H1 (cell line): ENCODE measurements around the gene TRMT44. TPM values are rescaled to one million over a fixed set of nuclear protein-coding genes. Genes with fewer than 3 reads are reported as not detected.

ENCODE experiments used
- CTCF ChIA-PET: fragments of 300-600 bp; sonication (Branson Sonifier 250); formaldehyde crosslinking; loops from one replicate; lab custom pipeline; 2021; ENCODE audit not compliant: partially characterized antibody; lab: Charles Lee
- POLR2A ChIA-PET: fragments of 300-600 bp; sonication (Branson Sonifier 250); formaldehyde crosslinking; loops from one replicate; lab custom pipeline; 2021; ENCODE audit warnings: inconsistent platforms; ENCODE audit not compliant: partially characterized antibody; lab: Charles Lee
- DNase-seq, 2 experiments: peaks; one replicate each; pipeline versions ENCODE4 v3.0.0 to v3.0.0-alpha.2; 2010 to 2022; ENCODE audit warnings: low spot score in 2 of 2, low read depth in 1 of 2, mixed read lengths in 1 of 2
- FAIRE-seq: peaks from 2 replicates; lab custom pipeline; 2011; peaks lifted over from hg19 to GRCh38; lab: Jason Lieb, UNC
- H2AFZ ChIP-seq: 2 replicates; pipeline ENCODE4 v1.8.1; 2012; ENCODE audit warnings: low read length, inconsistent platforms
- H2AK5ac ChIP-seq: 2 replicates; pipeline ENCODE4 v1.6.1; 2013; ENCODE audit warnings: low read depth, low read length
- H2BK120ac ChIP-seq: replicated peaks from 2 replicates; pipeline ENCODE3; 2013; ENCODE audit warnings: low read depth, low read length, inconsistent platforms
- H2BK12ac ChIP-seq: 2 replicates; pipeline ENCODE4 v1.6.1; 2013; ENCODE audit warnings: low read depth, low read length
- H2BK15ac ChIP-seq: 2 replicates; pipeline ENCODE4 v1.6.1; 2013; ENCODE audit warnings: low read length
- H2BK20ac ChIP-seq: 2 replicates; pipeline ENCODE4 v1.6.1; 2013; ENCODE audit warnings: low read length
- H2BK5ac ChIP-seq: 2 replicates; pipeline ENCODE4 v1.6.1; 2013; ENCODE audit warnings: low read depth, low read length
- H3K14ac ChIP-seq: 2 replicates; pipeline ENCODE4 v1.6.1; 2013; ENCODE audit warnings: inconsistent platforms; ENCODE audit not compliant: insufficient read length
- H3K18ac ChIP-seq: 2 replicates; pipeline ENCODE4 v1.6.1; 2013; ENCODE audit warnings: low read length; ENCODE audit errors: extremely low read depth
- H3K23ac ChIP-seq: 2 replicates; pipeline ENCODE4 v1.6.1; 2013; ENCODE audit warnings: inconsistent platforms; ENCODE audit not compliant: insufficient read length
- H3K23me2 ChIP-seq: 2 replicates; pipeline ENCODE4 v1.6.1; 2013; ENCODE audit warnings: low read depth, low read length
- H3K27ac ChIP-seq: 2 replicates; pipeline ENCODE4 v1.6.1; 2011; ENCODE audit warnings: low read depth, low read length, inconsistent platforms
- H3K27me3 ChIP-seq, 4 experiments: replicated peaks in 1 of 4; 1 replicate in 1 of 4; 2 replicates in 3 of 4; pipeline versions ENCODE4 v1.6.1 to v1.8.1; 2011 to 2013; ENCODE audit warnings: low read length in 3 of 4, mild to moderate bottlenecking in 3 of 4, inconsistent platforms in 2 of 4, mixed read lengths in 2 of 4, moderate library complexity in 1 of 4; ENCODE audit not compliant: control insufficient read depth in 3 of 4, insufficient read depth in 3 of 4; ENCODE audit errors: extremely low read depth in 1 of 4
- H3K36me3 ChIP-seq, 4 experiments: 2 replicates each; pipeline versions ENCODE4 v1.6.1 to v1.8.1; 2011 to 2013; ENCODE audit warnings: mild to moderate bottlenecking in 4 of 4, low read length in 3 of 4, moderate library complexity in 2 of 4, control low read depth in 1 of 4, inconsistent platforms in 1 of 4; ENCODE audit not compliant: insufficient read depth in 4 of 4, control insufficient read depth in 2 of 4
- H3K4ac ChIP-seq: replicated peaks from 2 replicates; pipeline ENCODE3; 2013; ENCODE audit warnings: low read length, low read depth, mixed read lengths, inconsistent platforms; ENCODE audit not compliant: insufficient read length
- H3K4me1 ChIP-seq, 4 experiments: replicated peaks in 1 of 4; 1 replicate in 1 of 4; 2 replicates in 3 of 4; pipeline versions ENCODE4 v1.6.1 to v1.8.1; 2011 to 2013; ENCODE audit warnings: low read length in 3 of 4, inconsistent platforms in 2 of 4, mixed read lengths in 1 of 4; ENCODE audit not compliant: insufficient read depth in 4 of 4, control insufficient read depth in 3 of 4
- H3K4me2 ChIP-seq, 2 experiments: 2 replicates each; pipeline versions ENCODE4 v1.6.1 to v1.8.1; 2011 to 2013; ENCODE audit warnings: low read depth in 2 of 2, low read length in 2 of 2, control low read depth in 1 of 2, inconsistent platforms in 1 of 2, mild to moderate bottlenecking in 1 of 2; ENCODE audit not compliant: insufficient read depth in 1 of 2
- H3K4me3 ChIP-seq, 4 experiments: fragments of 200-600, 300-600 bp in 1 of 4; sonication (generic), shearing (Covaris generic), sonication (Bioruptor Twin) in 1 of 4; 2 replicates each; pipeline versions ENCODE4 v1.5.1 to v1.8.1; 2011 to 2016; ENCODE audit warnings: low read length in 4 of 4, low read depth in 3 of 4, control low read depth in 2 of 4, inconsistent platforms in 2 of 4, mild to moderate bottlenecking in 2 of 4, mixed read lengths in 1 of 4, moderate library complexity in 1 of 4; ENCODE audit not compliant: insufficient read depth in 2 of 4; ENCODE audit errors: extremely low read depth in 1 of 4
- H3K56ac ChIP-seq: replicated peaks from 2 replicates; pipeline ENCODE3; 2013; ENCODE audit warnings: low read depth, mild to moderate bottlenecking, mixed read lengths, low read length, inconsistent platforms; ENCODE audit not compliant: insufficient read length
- H3K79me1 ChIP-seq: 2 replicates; pipeline ENCODE4 v1.6.1; 2013; ENCODE audit warnings: low read depth, low read length, control low read depth
- H3K79me2 ChIP-seq, 2 experiments: 2 replicates each; pipeline versions ENCODE4 v1.6.1 to v1.8.1; 2012 to 2013; ENCODE audit warnings: low read length in 2 of 2, mild to moderate bottlenecking in 2 of 2, inconsistent platforms in 1 of 2; ENCODE audit not compliant: insufficient read depth in 2 of 2, control insufficient read depth in 1 of 2
- H3K9ac ChIP-seq, 4 experiments: replicated peaks in 1 of 4; 1 replicate in 1 of 4; 2 replicates in 3 of 4; pipeline versions ENCODE4 v1.6.1 to v1.8.1; 2011 to 2013; ENCODE audit warnings: low read depth in 3 of 4, low read length in 3 of 4, control low read depth in 2 of 4, mild to moderate bottlenecking in 2 of 4, moderate library complexity in 2 of 4, inconsistent platforms in 1 of 4; ENCODE audit errors: extremely low read depth in 1 of 4
- H3K9me3 ChIP-seq, 2 experiments: 2 replicates each; pipeline versions ENCODE4 v1.6.1 to v1.8.1; 2012 to 2013; ENCODE audit warnings: mild to moderate bottlenecking in 2 of 2, moderate library complexity in 2 of 2, control low read depth in 1 of 2, inconsistent platforms in 1 of 2, low read depth in 1 of 2, low read length in 1 of 2, mixed read lengths in 1 of 2; ENCODE audit not compliant: insufficient read depth in 2 of 2
- H4K20me1 ChIP-seq, 2 experiments: replicated peaks in 1 of 2; 2 replicates each; pipeline versions ENCODE3 to v1.8.1; 2011 to 2013; ENCODE audit warnings: inconsistent platforms in 2 of 2, low read length in 2 of 2, mild to moderate bottlenecking in 1 of 2; ENCODE audit not compliant: insufficient read depth in 2 of 2, control insufficient read depth in 1 of 2
- H4K5ac ChIP-seq: 2 replicates; pipeline ENCODE4 v1.6.1; 2013; ENCODE audit warnings: low read length, low read depth, mixed read lengths, inconsistent platforms; ENCODE audit not compliant: insufficient read length
- H4K8ac ChIP-seq: 2 replicates; pipeline ENCODE4 v1.8.0; 2013; ENCODE audit warnings: mild to moderate bottlenecking, moderate library complexity, low read length, inconsistent platforms; ENCODE audit not compliant: insufficient read depth; ENCODE audit errors: extremely low read depth
- H4K91ac ChIP-seq: replicated peaks from 2 replicates; pipeline ENCODE3; 2013; ENCODE audit warnings: low read length, mixed read lengths, inconsistent platforms; ENCODE audit not compliant: insufficient read length
- NANOG ChIP-seq: IDR thresholded peaks from 2 replicates; pipeline ENCODE4 v1.6.1; 2011; ENCODE audit warnings: low read length, low read depth, mild to moderate bottlenecking, inconsistent platforms; ENCODE audit not compliant: insufficient read depth, poor library complexity, severe bottlenecking
- SUZ12 ChIP-seq: fragments of 200-600 bp; sonication (generic); IDR thresholded peaks from 2 replicates; pipeline ENCODE4 v1.6.1; 2012; ENCODE audit warnings: mild to moderate bottlenecking, inconsistent platforms, low read length, moderate library complexity, mixed read lengths
- TAF7 ChIP-seq: optimal IDR thresholded peaks from 2 replicates; pipeline ENCODE3; 2011; ENCODE audit warnings: low read depth, mild to moderate bottlenecking, inconsistent platforms, low read length, moderate library complexity, borderline replicate concordance
- ZNF274 ChIP-seq: IDR thresholded peaks from 2 replicates; pipeline ENCODE4 v1.7.0; 2012; ENCODE audit warnings: low read length, borderline replicate concordance; ENCODE audit errors: extremely low read depth
- WGBS, 2 experiments: shearing (Covaris generic) in 1 of 2; methylation state at CpG; one replicate each; pipeline versions ENCODE4 v1.1.6 to v1.1.7; 2013 to 2015; ENCODE audit warnings: low lambda C conversion rate in 2 of 2, mixed read lengths in 2 of 2, inconsistent platforms in 1 of 2, low coverage in 1 of 2, missing lambda C conversion rate in 1 of 2; ENCODE audit not compliant: insufficient replicate concordance in 2 of 2, insufficient coverage in 1 of 2, insufficient read length in 1 of 2; ENCODE audit errors: extremely low coverage in 1 of 2, missing lambda C conversion rate in 1 of 2; 5-methylcytosine and 5-hydroxymethylcytosine counted together
- polyA plus RNA-seq, 7 experiments: library from polyadenylated mRNA; depleted of rRNA in 3 of 7; stranded (reverse) in 5 of 7; unstranded in 2 of 7; fragments of >200 nt in 5 of 7; fragments of 200-250 nt in 2 of 7; gene quantifications; 1 replicate in 5 of 7; 2 replicates in 1 of 7; 4 replicates in 1 of 7; pipeline versions ENCODE4 v1.2.1 to v1.2.3, GENCODE V29; 2011 to 2013; ENCODE audit warnings: missing spikeins in 2 of 7, mixed read lengths in 2 of 7
- total RNA-seq: library from RNA; stranded (reverse); fragmentation: NEBNext Ultra II Directional; extraction: Animal tissue kit (Norgen Biotek cat#: 25700); gene quantifications from 2 replicates; pipeline ENCODE4 v1.2.1, GENCODE V29; 2021

The TRMT44 gene
- total and polyA plus RNA-seq, 2 of the 8 experiments (the other 6 are each of a cell fraction or from before 2014, with no cell fraction given) = 8.6 to 23.9 TPM

- Histone ChIP-seq H3K4me2 (no peak overlapping the region), H3K4ac (peak overlapping the region; percentile 28), H3K27ac (no peak overlapping the region), H3K56ac (no peak overlapping the region), H3K9me3 (peaks cover 3 to 4% of the 10 kb centered on the region in 2 experiments; a peak in 3 of 4 replicates), H3K4me3 (no peak overlapping the region), H3K36me3 (no peaks in the 10 kb centered on the region), H3K79me1 (no peaks in the 10 kb centered on the region), H4K20me1 (no peaks in the 10 kb centered on the region), H3K79me2 (no peaks in the 10 kb centered on the region), H2BK20ac (peak overlapping the region; percentile 80; the same call in 1 of the 2 replicates), H3K4me1 (peaks cover 6 to 24% (median 14%) of the 10 kb centered on the region in 4 experiments), H4K8ac (peak overlapping the region; percentile 12; the same call in 1 of the 2 replicates), H2AK5ac (0 out of 2 replicates have a peak overlapping the region, but pooled peaks have one; percentile 26), H2BK15ac (no peak overlapping the region), H4K5ac (no peak overlapping the region), H3K23ac (no peak overlapping the region), H2BK120ac (peak overlapping the region; percentile 4), H3K27me3 (no peaks in the 10 kb centered on the region; a peak in 3 of 7 replicates), H2BK12ac (peak overlapping the region; percentile 98; the same call in 1 of the 2 replicates), H4K91ac (peak overlapping the region; percentile 61), H3K18ac (no peak overlapping the region; the same call in 1 of the 2 replicates), H3K14ac (no peak overlapping the region), H3K23me2 (no peaks in the 10 kb centered on the region), H2BK5ac (peak overlapping the region; percentile 10; the same call in 1 of the 2 replicates), H2AFZ (no peak overlapping the region), H3K9ac (no peak overlapping the region)
- FAIRE-seq (no peak), DNase-seq (no peak)
- CTCF ChIA-PET = interaction anchor here (0.8 to 2.7 kb wide), 8 partner anchors 10 to 82 kb away, joined by 3 to 13 read pairs (median 3); no protein-coding TSS in a partner anchor
- POLR2A ChIA-PET = interaction anchor here (1.4 to 1.9 kb wide), 2 partner anchors 12 to 26 kb away, joined by 4 to 6 read pairs; no protein-coding TSS in a partner anchor
- 83% methylated on average over 7 of the region's 7 CpGs; no CpG with 5 or more reads in 1 of the 2 experiments for WGBS, 2 experiments
- TF ChIP-seq NANOG (no peak), ZNF274 (no peak), TAF7 (no peak), SUZ12 (no peak)
Measured at GRCh38 chr4:8505229-8505628, 64.7 kb downstream of the TRMT44 start.
